CMK (cell line): ENCODE measurements around the gene PPP2R2B.

ENCODE experiments used
- DNase-seq: peaks from one replicate; pipeline ENCODE4 v3.0.0-alpha.2; 2010; ENCODE audit warnings: low read depth

PPP2R2B gene

DNA sequence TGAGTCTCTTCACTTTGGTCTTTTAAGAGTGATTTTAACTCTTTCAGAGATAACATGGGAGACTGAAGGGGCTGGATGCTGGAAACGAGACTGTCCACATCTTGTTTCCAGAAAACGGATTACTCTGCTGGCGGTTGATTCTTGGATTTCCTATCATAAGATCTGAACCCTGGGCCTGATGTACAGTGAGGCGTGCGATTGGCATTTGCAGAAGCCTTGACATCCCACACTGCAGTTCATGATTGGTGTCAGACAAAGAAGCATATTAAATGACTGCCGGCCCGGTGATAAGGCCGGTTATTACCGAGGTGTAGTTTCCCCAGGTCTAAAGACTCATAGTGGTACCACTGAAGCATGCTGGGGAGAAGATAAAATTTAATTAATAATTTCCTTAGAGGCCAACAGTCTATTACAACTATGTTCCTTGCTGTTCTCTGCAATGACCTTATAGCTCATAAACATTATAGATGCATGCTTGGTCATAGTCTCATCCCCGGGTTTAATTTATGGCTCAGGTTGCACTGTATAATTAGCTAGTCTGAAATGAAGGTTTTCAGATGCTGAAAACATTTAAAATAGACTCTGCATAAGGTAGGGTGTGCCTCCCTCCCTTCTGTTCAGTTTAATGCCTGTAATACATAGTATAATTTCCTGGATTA, 99.2 kb downstream of the PPP2R2B start:
- DNase-seq, result no peak

DNA sequence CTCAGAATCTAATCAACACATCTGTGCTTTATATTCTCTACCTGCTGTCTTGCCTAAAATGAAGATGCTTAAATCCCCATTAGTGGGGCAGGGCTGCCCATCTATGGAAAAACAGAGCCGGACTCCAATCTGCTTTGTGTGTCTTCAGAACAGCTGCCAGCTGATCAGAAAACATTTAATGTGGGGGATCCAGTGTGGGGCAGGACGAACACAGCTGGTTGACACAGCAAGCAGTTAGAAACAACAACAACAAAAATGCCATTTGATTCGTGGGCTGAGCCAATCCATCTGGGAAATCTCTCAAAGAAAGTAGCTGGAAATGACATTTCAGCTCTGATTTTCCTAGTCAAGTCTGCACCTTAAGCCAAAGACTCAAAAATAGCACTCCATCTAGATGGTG, 99.8 kb downstream of the PPP2R2B start:
- no peak for DNase-seq

DNA sequence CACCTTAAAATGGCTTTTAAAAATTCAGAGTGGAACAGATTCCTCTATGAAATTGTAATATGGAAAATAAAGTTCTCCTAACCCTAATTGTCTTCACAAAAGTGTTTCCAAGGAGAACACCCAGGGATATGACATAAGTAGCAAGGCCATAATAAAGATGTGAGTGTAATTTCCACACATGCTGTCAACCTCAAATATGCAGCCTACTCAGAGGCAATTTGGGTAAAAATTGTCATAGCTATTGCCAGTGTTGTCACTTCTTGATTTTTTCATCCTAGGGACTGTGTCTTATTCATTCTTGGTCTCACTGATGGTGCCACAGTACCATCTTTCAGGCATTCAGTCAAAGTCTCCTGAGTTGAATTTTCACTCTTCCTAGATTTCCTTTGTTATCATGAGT, 100.3 kb downstream of the PPP2R2B start:
- no peak for DNase-seq

DNA sequence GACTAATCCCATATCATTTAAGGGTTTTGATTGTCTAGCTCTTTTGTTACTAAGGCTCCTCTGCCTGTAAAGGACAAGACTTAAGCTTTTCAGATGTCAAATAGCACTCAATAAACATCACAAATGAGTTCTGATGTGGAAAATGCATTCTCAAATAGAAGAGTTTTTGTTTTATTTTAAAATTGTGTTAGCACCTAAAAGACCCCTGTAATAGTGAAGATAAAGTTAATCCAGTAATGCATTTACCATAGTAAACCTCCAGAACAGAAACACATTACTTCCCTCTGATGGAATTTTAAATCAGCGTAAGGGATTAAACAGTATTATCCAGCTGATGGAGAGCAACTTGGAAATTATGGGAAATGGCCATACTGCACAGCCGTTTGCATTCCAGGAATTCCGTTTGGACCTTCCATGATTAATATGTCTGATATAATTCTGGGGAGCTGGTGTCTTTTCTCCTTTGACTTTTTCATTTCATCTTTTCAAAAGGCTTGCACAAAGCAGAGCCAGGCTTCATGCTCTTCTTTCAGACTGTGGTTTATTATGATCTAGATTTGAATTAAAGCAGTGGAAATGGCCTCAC, 105.6 kb downstream of the PPP2R2B start:
- DNase-seq, result no peak

DNA sequence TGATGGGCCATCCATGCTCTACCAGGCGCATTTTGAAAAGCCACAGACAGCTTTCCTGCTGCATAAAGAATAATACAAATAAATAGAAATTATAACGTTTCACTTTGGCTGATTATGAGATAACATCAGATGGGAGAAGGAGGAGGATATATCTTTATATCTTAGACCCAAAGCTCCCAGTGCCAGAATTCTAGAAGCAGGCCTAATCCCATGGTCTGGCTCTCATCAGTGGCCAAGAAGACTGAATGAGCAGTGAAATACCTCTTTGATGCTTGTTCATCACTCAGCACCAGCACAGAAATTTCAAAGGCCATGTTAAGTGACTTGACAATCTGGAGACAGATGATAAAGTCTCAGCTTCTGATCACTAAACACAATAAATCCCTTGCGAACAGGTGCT, 107.6 kb downstream of the PPP2R2B start:
- DNase-seq, result no peak

DNA sequence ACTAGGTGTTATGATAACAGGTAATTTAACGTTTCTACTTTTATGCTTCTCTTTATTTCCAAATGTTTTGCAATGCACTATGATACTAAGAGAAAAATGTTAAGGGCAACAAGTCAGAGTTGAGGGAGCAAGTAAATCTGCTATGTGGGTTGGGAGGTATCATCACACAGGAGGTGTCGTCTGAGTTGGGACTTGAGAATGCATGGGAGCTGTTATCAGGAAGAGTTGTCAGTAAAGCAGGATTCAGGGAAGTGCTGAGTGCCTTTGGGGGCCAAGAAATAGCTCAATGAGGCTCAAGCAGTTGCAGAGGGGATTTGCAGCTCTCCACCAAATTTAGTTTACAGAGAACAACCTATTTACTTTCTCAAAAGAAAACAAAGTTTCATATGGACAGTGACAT, 108.0 kb downstream of the PPP2R2B start:
- DNase-seq, result no peak

DNA sequence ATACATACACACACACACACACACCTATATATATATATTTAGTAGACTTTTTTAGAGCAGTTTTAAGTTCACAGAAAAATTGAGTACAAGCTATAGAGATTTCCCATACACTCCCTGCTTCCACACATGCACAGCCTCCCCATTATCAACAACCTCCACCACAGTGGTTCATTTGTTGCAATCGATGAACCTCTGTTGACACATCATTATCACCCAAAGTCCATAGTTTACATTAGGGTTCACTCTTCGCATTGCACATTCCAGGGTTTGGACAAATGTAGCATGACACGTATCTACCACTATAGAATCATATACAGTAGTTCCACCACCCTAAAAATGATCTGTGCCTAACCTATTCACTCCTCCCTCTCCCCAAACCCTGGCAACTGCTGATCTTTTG, 111.0 kb downstream of the PPP2R2B start:
- DNase-seq, result no peak

DNA sequence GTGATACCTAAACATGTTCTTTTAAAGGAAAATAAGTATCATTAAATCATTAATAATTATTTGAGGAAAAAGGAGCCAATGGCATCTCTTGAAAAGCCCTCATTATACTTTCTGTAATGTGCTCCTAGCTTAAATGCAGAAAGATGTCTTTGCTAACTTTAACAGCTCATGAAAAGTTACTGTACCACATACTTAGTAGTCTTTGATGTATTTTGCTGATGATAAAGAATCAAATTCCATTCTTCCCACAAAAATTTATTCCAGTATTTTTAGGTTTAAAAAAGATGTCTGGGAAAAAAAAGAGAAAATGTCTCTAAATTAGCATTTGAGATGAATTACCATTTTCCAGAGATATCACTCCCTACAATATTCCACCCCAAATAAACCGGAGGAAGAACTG, 112.5 kb downstream of the PPP2R2B start:
- no peak for DNase-seq

DNA sequence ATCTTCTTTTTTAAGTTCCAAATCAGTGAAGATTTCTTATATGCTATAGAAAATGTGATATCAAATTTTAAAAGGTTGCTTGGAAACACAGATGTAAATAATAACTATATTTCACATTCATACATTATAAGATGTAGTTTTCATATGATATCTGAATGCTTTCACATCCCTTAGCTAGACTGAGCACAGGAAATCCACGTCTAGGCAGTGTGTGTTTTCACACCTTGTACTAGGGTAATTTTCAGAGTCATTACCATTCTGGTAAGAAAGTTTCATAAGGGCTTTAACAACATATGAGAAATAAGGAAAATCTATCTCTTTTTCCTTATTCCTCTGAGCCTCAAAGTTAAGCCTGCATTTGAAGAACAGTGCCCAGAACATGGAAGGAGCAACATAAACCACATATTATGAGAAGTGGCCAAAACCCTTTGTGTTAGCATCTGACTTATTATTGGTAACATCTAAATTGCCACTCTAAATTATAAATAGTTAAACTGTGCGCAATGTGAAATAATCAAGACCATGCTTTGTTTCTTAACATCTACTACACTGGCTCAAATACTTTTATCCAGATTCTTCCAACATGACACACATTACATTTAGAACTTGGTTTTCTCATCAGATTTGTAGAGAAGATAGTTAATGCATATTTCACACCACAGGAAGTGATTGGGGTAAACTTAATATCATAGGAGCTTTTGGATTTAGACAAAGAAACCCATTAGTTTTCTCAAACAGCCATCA, 113.3 kb downstream of the PPP2R2B start:
- DNase-seq, result no peak

DNA sequence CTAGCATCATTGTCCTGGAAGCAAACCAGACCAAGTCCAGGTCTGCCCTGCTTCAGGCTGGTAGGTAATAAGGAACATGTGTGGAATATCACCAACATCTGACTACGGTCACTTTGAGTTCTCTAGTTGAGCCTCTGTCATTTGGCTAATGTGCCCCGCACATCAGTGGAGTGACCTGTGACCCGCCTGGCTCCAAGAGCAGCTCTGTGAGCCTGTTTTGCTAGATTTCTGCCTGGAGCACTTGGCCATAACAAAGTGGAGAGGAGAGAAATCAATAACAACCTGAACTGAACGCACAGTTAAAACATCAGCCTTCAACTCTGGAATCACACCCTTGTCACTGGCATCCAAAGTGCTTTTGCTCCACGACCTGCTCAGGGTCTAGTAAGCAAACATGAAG, 115.7 kb downstream of the PPP2R2B start:
- no peak for DNase-seq

DNA sequence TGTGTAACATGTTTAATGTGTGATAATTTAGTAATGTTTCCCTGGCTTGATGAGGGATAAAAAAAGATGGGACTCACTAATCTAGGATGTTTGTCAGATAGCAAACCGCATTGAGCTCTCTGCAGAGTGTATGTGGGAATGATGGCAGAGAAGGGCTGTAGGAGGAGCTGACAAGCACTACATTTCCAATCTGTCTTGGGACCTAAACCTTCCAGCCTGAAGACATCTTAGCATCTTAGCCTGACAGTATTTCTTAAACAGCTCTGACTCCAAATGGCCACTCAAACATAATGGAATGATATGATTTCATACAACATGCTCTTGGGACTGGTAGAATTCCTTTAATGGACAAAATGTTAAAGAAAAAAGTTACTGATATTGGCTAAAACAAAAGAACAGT, 116.7 kb downstream of the PPP2R2B start:
- no peak for DNase-seq

DNA sequence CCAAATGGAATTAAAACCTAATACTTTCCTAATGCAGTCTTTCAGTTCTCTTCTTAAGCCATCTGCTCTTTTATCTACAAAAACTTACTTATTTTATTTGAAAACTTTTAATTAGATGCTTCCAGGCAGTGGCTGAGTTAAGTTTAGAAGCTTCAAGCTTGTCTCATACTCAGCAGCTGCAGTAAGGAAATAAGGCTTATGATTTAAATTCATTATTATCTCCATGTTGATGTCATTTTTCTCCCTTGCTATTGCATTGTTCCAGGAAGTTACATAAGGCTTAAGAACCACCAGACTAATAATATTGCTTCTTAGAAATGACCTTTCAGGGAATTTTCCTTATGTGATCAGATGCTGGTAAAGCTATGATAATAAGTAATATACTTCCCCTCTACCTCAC, 119.6 kb downstream of the PPP2R2B start:
- no peak for DNase-seq

DNA sequence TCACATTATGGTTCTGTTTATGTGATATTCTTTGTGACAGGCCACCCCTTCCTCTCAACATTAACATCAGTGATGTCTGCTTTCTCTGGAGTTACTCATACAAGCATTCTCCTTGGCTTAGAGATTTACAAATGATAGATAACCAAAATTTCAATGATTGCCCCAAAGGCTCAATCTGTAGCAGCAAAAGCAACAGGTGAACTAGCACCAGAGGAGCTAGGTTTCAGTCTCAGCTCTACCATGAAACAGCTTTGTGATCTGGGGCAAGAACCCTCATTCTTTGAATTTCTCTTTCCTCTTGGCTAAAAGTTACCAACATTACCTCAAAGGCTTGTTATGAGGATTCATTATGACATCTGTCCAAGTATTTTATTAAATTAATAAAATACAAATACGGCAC, 120.5 kb downstream of the PPP2R2B start:
- DNase-seq, result no peak

DNA sequence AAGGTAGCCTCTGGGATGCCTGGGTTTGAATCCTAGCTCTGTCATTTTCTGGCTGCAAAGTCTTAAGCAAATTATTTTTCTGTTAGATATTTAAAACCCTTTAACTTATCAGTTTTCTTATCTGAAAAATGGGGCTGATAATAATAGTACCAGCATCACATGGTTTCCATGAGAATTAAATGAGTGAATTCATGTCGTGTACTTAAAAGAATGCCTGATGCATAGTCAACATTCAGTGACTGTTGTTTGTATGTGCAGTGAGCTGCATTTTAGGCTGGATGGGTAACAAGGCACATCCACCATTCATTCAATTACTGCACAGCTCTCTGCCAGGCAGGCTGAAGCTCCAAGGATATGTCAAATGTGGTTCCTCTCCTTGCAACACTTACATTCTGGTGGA, 122.0 kb downstream of the PPP2R2B start:
- DNase-seq, result no peak

DNA sequence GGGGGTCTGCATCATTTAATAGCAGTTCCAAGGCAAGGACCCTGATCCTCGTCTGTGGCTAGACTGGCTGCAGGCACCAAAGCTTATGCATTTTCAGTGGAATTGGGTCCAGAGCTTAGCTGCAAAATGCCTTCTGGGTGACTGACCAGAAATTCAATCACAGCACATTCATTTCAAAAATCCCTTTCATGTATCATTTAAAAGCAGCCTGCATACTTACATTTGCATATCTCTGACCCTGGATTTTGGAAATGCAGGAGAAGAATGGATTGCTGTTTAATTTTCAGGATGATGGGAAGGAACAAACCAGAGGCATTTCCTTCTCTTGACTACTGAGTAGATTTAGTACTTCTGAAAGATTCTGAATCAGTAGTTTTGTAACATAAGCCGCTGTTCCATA, 122.8 kb downstream of the PPP2R2B start:
- no peak for DNase-seq

DNA sequence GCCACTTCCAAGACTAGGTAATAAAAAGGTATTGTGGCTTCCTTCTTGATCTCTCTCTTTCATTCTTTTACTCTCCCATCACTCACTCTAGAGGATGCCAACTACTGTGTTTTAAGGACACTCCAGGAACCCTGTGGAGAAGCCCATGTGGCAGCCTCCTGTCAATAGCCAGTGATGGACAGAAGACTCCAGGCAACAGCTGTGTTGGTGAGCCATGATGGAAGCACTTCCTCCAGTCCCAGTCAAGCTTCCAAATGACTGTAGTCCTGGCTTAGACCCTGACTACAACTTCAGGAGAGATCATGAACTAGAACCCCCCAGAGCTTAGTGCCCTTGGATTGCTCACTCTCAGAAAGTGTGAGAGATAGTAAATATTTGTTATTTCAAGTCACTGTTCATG, 123.9 kb downstream of the PPP2R2B start:
- no peak for DNase-seq

DNA sequence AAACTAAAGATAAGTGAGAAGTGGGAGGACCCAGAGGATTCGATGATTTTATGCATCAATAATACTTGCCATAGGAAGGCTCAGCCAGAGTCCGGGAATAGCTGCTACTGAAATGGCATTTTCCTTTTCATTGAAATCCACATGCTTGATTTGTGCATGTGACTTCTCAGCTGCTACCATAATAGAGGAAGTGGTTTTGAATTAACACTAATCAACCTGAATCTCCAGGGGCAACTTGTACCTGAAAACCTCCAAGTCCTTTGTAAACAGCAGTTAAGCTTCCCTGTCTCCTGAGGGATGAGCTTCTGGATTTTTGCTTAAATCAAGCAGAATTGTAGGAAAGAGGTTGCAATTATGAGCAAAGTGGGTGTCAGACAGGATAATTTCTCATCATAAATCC, 124.9 kb downstream of the PPP2R2B start:
- no peak for DNase-seq

DNA sequence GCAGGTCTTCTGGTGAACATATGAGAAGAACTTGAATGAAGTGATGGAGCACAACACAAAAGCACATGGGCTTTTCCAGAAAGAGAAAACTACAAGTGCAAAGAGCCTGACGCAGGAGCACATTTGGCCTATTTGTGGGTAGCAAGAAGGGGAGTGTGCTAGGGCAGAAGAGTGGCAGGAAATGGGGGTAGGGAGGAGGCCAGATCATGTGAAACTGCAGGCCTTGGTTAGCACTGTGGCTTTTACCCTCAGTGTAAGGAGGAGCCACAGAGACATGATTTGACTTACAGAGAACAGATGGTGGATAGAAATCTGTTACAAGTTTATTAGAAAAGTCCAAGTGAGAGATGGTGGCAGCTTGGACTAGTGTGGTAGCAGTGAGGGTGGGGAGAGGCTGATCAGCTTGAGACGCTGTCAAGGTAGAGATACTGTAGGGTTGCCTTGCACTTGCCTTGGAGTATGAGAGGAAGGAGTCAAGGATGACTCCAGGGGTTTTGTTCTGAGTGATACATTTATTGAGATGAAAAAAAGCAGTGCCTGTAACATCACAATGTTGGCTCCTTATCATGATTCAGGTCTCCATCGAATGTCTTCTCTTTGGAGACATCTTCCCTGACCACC, 126.7 kb downstream of the PPP2R2B start:
- DNase-seq, result no peak

DNA sequence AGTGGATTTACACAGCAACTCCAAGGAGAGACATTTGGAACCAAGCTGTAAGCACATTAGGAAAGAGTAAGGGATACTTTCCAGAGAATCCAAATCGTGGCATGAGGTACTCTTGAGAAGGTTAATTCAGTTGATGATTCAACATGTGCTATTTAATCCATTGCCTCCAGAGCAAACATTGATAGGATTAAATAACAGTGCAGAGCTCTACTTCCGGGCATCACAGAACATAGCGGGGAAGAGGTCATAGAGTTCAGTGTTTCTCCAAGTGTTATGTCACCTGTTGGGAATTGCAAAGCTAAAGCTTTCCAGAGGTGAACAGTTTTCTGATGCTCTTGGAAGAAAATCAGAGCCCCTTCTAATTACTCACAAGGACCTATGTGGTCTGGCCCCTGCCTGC, 127.5 kb downstream of the PPP2R2B start:
- DNase-seq, result no peak

DNA sequence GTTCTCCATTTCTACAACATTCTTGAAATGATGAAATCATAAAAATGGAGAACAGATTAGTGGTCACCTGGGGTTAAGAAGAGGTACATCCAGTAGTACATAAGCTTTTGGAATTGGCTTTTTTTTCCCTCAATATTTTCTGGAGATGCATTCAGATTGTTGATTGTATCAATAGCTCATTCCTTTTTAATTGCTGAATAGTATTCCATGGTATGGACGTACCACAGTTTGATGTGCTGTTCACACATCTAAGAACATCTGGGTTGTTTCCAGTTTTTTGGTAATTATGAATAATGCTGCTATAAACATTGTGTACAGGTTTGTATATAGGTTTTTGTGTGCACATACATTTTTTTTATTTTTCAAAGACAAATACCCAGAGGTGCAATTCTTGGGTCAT, 130.0 kb downstream of the PPP2R2B start:
- DNase-seq, result no peak

DNA sequence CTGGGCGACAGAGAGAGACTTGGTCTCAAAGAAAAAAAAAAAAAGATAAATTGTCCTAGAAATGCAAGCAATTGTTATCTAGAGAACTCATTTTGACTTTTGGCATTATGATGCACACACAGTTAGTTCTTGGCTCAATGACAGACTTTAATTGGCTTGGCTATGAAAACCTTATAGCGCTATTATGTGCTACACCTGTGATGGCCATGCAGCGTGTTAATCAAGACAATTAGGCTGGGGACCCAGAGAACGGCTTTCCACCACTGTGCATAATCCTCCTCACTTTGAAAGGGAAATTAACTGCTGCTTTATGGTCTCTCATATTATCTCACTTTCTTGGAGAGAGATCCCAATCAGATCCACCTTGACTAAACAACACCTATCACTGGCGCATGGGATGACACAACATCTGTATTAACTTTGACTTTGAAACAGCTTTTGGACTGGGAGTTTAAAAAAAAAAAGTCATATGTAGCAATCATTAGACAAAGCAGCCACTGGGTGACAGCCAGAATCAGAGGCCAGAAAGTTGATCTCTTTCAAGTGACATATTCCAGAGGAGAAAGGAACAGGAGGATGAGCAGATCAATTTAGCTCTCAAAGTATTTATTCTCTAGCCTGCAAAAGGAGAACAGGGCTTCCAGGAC, 132.5 kb downstream of the PPP2R2B start:
- no peak for DNase-seq

DNA sequence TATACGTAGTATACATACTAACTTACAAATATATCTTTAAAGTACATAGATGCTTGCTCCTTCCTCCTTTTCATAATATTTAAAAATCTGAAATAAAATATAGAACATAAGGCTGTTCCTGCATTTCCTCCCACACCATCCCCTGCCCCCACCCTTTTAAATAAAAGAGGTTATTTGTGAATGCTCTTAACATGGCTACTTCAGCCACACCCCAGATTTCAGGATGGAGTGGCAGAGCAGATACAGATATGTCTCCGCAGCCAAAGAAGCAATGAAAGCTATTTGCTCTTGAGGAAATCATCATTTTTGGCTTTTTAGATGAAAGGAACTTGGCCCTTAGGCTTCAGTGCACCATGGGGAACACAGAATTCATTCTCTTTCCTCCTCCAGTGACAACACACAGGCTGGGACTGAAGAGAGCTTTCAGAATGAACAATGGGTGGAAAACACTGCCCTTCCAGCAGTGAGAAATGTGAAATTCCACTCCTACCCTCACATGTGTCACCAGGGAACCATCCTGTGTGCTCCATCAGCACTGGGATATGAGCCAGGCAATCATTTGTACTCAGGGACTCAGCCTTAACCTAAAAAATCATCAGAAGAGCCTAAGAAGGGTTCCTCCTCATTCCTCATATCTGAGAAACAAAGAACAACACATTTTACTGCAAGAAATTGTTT, 134.3 kb downstream of the PPP2R2B start:
- no peak for DNase-seq
